Upper lobe of left lung (tissue), 4 donors: Measurements from ENCODE around the gene AGAP1.

Experiments used
- EP300 ChIP-seq, 4 donors: sonication (generic); formaldehyde crosslinking; IDR thresholded peaks; one replicate each; pipeline ENCODE4 v1.5.1; 2017; ENCODE audit warnings: antibody characterized with exemption in 4 of 4, control low read depth in 2 of 4
- POLR2A ChIP-seq, 4 donors: fragments of 450-650 bp; IDR thresholded peaks; one replicate each; pipeline ENCODE4 v1.5.1; 2016 to 2017; ENCODE audit warnings: antibody characterized with exemption in 4 of 4, mild to moderate bottlenecking in 2 of 4
- POLR2AphosphoS5 ChIP-seq, 2 donors: sonication (generic); formaldehyde crosslinking; IDR thresholded peaks; one replicate each; pipeline ENCODE4 v1.5.1; 2017; ENCODE audit warnings: antibody characterized with exemption in 2 of 2
- TF ChIP-seq, protein P1 (sequence below), 6 experiments: fragments of 450-650 bp in 4 of 6; fragments of 200-600 bp in 2 of 6; sonication (generic) in 2 of 6; IDR thresholded peaks; one replicate each; pipeline ENCODE4 v1.5.1; 2016 to 2019; ENCODE audit warnings: antibody characterized with exemption in 6 of 6

DNA sequence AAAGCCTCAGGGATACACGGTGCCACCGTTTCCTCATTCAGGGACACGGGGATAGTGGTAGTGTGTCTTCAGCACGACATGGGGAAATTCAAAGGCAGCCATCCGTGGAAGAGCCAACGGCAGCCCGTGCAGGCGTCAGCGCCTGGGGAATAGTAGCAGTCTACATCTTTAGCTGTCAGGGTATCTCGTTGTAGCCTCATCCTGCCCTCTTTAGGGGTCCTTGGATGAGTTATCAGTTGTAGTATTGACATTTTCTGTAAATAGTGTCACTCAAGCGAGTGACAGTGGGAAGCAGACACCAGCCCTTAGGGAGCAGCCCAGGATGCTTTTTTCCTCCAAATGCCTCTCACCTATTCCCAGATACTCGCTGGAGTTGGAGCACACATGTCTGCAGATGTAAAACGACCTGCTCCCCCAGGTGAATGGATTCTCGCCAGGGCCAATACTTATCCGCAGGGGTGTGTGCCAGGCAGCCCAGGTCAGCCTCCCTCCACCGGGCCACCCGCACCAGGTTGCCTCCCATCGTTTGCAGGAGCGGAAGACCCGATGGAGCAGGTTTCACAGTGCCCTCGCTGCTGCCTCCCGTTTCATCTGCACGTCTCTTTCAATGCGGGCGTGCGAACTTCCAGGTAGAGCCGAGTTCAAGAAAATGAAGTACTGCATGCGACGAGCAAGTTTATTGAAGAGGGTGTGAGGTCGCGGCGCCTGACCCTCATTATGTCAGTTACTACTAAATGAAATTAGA, 41.0 kb downstream of the AGAP1 start:
- TF ChIP-seq, protein P1, sequence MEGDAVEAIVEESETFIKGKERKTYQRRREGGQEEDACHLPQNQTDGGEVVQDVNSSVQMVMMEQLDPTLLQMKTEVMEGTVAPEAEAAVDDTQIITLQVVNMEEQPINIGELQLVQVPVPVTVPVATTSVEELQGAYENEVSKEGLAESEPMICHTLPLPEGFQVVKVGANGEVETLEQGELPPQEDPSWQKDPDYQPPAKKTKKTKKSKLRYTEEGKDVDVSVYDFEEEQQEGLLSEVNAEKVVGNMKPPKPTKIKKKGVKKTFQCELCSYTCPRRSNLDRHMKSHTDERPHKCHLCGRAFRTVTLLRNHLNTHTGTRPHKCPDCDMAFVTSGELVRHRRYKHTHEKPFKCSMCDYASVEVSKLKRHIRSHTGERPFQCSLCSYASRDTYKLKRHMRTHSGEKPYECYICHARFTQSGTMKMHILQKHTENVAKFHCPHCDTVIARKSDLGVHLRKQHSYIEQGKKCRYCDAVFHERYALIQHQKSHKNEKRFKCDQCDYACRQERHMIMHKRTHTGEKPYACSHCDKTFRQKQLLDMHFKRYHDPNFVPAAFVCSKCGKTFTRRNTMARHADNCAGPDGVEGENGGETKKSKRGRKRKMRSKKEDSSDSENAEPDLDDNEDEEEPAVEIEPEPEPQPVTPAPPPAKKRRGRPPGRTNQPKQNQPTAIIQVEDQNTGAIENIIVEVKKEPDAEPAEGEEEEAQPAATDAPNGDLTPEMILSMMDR (IDR thresholded peaks at IDR 0.05) = no peak
- no peak for TF ChIP-seq POLR2A (IDR thresholded peaks at IDR 0.05)
- TF ChIP-seq EP300 (IDR thresholded peaks at IDR 0.05) = no peak
- no peak for TF ChIP-seq POLR2AphosphoS5 (IDR thresholded peaks at IDR 0.05)
